Measurements from ENCODE around the gene KCNG1.

KCNG1 gene

GRCh38 chr20:51036226-51036625 is 13.3 kb upstream of the KCNG1 start:
- no peak for DNase-seq (ENCODE audit: low read depth)

GRCh38 chr20:51034988-51035656 is 12.2 kb upstream of the KCNG1 start:
- DNase-seq (ENCODE audit: low read depth) = no peak

- no peak for DNase-seq (ENCODE audit: low read depth)
Observed at GRCh38 chr20:51034476-51034875, 11.6 kb upstream of the KCNG1 start.

GRCh38 chr20:51029963-51030920 is 7.3 kb upstream of the KCNG1 start:
- no peak for DNase-seq (ENCODE audit: low read depth)

- DNase-seq (ENCODE audit: low read depth) = no peak
Observed at GRCh38 chr20:51029556-51029955, 6.6 kb upstream of the KCNG1 start.

GRCh38 chr20:51028616-51029212 is 5.8 kb upstream of the KCNG1 start:
- no peak for DNase-seq (ENCODE audit: low read depth)

GRCh38 chr20:51027035-51027795 is 4.3 kb upstream of the KCNG1 start:
- no peak for DNase-seq (ENCODE audit: low read depth)

- no peak for DNase-seq (ENCODE audit: low read depth)
Observed at GRCh38 chr20:51026269-51026668, 3.4 kb upstream of the KCNG1 start.

- no peak for DNase-seq (ENCODE audit: low read depth)
Observed at GRCh38 chr20:51024761-51025160, 1.9 kb upstream of the KCNG1 start.

GRCh38 chr20:51023617-51024155 is 779 bp upstream of the KCNG1 start:
- no peak for DNase-seq (ENCODE audit: low read depth)

- DNase-seq (ENCODE audit: low read depth) = no peak
Observed at GRCh38 chr20:51022227-51022802, 592 bp downstream of the KCNG1 start.

GRCh38 chr20:51021067-51022025 is 1.6 kb downstream of the KCNG1 start:
- DNase-seq (ENCODE audit: low read depth) = no peak

- DNase-seq (ENCODE audit: low read depth) = no peak
Observed at GRCh38 chr20:51020657-51021056, 2.2 kb downstream of the KCNG1 start.

GRCh38 chr20:51019656-51020592 is 3.0 kb downstream of the KCNG1 start:
- no peak for DNase-seq (ENCODE audit: low read depth)

- DNase-seq (ENCODE audit: low read depth) = no peak
Observed at GRCh38 chr20:51017251-51017650, 5.7 kb downstream of the KCNG1 start.

- no peak for DNase-seq (ENCODE audit: low read depth)
Observed at GRCh38 chr20:51016521-51016920, 6.4 kb downstream of the KCNG1 start.

GRCh38 chr20:51014797-51015722 is 7.8 kb downstream of the KCNG1 start:
- DNase-seq (ENCODE audit: low read depth) = no peak

Measured in non-pigmented ciliary epithelial cell (primary cell).